PC-3 (cell line): Measurements from ENCODE around the gene MAB21L2. TPM values are rescaled to one million over a fixed set of nuclear protein-coding genes. Genes with fewer than 3 reads are reported as not detected.

Source experiments
- ATAC-seq: fragments of 200-7000 bp; cut with Tn5 transposase; 2 replicates; pipeline ENCODE4 v1.9.1; 2020; ENCODE audit warnings: mild to moderate bottlenecking, moderate library complexity
- BruUV-seq: library from RNA; stranded (reverse); fragments of 400-500 nt; replicated peaks from 2 replicates; lab custom pipeline; 2021; lab: Mats Ljungman, UMichigan
- CTCF ChIA-PET: fragments of 300-600 bp; sonication (Branson Sonifier 250); formaldehyde crosslinking; loops from one replicate; lab custom pipeline; 2022; ENCODE audit warnings: antibody characterized with exemption; lab: Charles Lee
- POLR2A ChIA-PET: fragments of 300-600 bp; sonication (Branson Sonifier 250); formaldehyde crosslinking; loops from one replicate; lab custom pipeline; 2022; ENCODE audit warnings: antibody characterized with exemption; ENCODE audit not compliant: unreplicated experiment; lab: Charles Lee
- DNase-seq: peaks from one replicate; pipeline ENCODE4 v3.0.0-alpha.2; 2015
- H2AFZ ChIP-seq: fragments of 300-600 bp; sonication (generic); 2 replicates; pipeline ENCODE4 v1.6.0; 2016; ENCODE audit warnings: antibody characterized with exemption, low read length
- H3F3A ChIP-seq: fragments of 300-600 bp; sonication (generic); one replicate; pipeline ENCODE4 v1.6.0; 2017; ENCODE audit warnings: antibody characterized with exemption, low read length, control low read depth, mild to moderate bottlenecking; ENCODE audit not compliant: unreplicated experiment
- H3K27ac ChIP-seq: fragments of 300-600 bp; sonication (generic); 2 replicates; pipeline ENCODE4 v1.5.1; 2016; ENCODE audit warnings: mild to moderate bottlenecking, low read length
- H3K27me3 ChIP-seq: fragments of 300-600 bp; sonication (generic); 2 replicates; pipeline ENCODE4 v1.6.1; 2016; ENCODE audit warnings: low read length, mixed read lengths
- H3K36me3 ChIP-seq: fragments of 300-600 bp; sonication (generic); 2 replicates; pipeline ENCODE4 v1.6.1; 2016; ENCODE audit warnings: low read depth, mixed run types, low read length, mixed read lengths
- H3K4me1 ChIP-seq: fragments of 300-600 bp; sonication (generic); 2 replicates; pipeline ENCODE4 v1.5.1; 2016; ENCODE audit warnings: low read length; ENCODE audit not compliant: insufficient read depth
- H3K4me2 ChIP-seq: fragments of 300-600 bp; sonication (generic); 2 replicates; pipeline ENCODE4 v1.6.0; 2016; ENCODE audit warnings: low read length
- H3K4me3 ChIP-seq: fragments of 300-600 bp; sonication (generic); 2 replicates; pipeline ENCODE4 v1.5.1; 2016; ENCODE audit warnings: mild to moderate bottlenecking, low read length, mixed read lengths
- H3K79me2 ChIP-seq: fragments of 300-600 bp; sonication (generic); 2 replicates; pipeline ENCODE4 v1.6.1; 2017; ENCODE audit warnings: low read length, mixed read lengths
- H3K9ac ChIP-seq: fragments of 300-600 bp; sonication (generic); 2 replicates; pipeline ENCODE4 v1.6.0; 2016; ENCODE audit warnings: mild to moderate bottlenecking, low read length
- H3K9me2 ChIP-seq: fragments of 300-600 bp; sonication (generic); replicated peaks from 2 replicates; pipeline ENCODE4 v1.6.1; 2016; ENCODE audit warnings: mixed run types, low read length, mixed read lengths
- H3K9me3 ChIP-seq: fragments of 300-600 bp; sonication (generic); 2 replicates; pipeline ENCODE4 v1.6.1; 2016; ENCODE audit warnings: low read length, mixed read lengths
- H4K20me1 ChIP-seq: fragments of 300-600 bp; sonication (generic); 2 replicates; pipeline ENCODE4 v1.6.1; 2016; ENCODE audit warnings: low read length, mixed read lengths
- CTCF ChIP-seq: fragments of 300-600 bp; sonication (generic); conservative IDR thresholded peaks from 2 replicates; pipeline ENCODE4 v1.5.1; 2017; ENCODE audit warnings: antibody characterized with exemption, low read depth, mild to moderate bottlenecking, low read length
- EZH2 ChIP-seq: fragments of 300-600 bp; sonication (generic); IDR thresholded peaks from one replicate; pipeline ENCODE4 v1.6.1; 2017; ENCODE audit warnings: antibody characterized with exemption, mild to moderate bottlenecking, low read length; ENCODE audit not compliant: unreplicated experiment
- EZH2phosphoT487 ChIP-seq: fragments of 300-600 bp; sonication (generic); IDR thresholded peaks from 2 replicates; pipeline ENCODE4 v1.6.1; 2018; ENCODE audit warnings: mild to moderate bottlenecking, antibody characterized with exemption, low read length, borderline replicate concordance
- intact Hi-C: fragments of 100-400 bp; cut with micrococcal nuclease; formaldehyde crosslinking; loops from 2 replicates; pipeline ENCODE4 v1.9.0; 2023
- total RNA-seq: library from RNA; depleted of rRNA; stranded (reverse); fragments of >200 nt; gene quantifications from 2 replicates; pipeline ENCODE4 v1.2.3, GENCODE V29; 2014

MAB21L2 gene
- total RNA-seq, 1 experiment from 2014 or later, result not detected

GRCh38 chr4:150574678-150575077 lies 7.3 kb upstream of the MAB21L2 start:
- Histone ChIP-seq H4K20me1 (no peaks in the 10 kb centered on the region), H3K36me3 (no peaks in the 10 kb centered on the region), H3K9ac (no peak overlapping the region), H3K27ac (no peak overlapping the region), H3K4me1 (peaks cover 13% of the 10 kb centered on the region; the same call in 1 of the 2 replicates), H3K27me3 (no peaks in the 10 kb centered on the region), H3K9me2 (no peaks in the 10 kb centered on the region), H3F3A (no peaks in the 10 kb centered on the region), H3K4me2 (no peak overlapping the region), H2AFZ (no peak overlapping the region), H3K79me2 (no peaks in the 10 kb centered on the region), H3K9me3 (no peaks in the 10 kb centered on the region), H3K4me3 (no peak overlapping the region)
- ChIA-PET POLR2A (no interaction called here), CTCF (no interaction called here)
- intact Hi-C loops, result no loop called here
- DNase-seq, result no peak
- no peak for ATAC-seq
- no TSS peak for BruUV-seq
- TF ChIP-seq CTCF (no peak), EZH2 (no peak), EZH2phosphoT487 (no peak)

GRCh38 chr4:150577796-150578195 lies 4.2 kb upstream of the MAB21L2 start:
- ATAC-seq (no peak), DNase-seq (no peak)
- no peaks in the 10 kb centered on the region for H3K27me3 ChIP-seq
- TF ChIP-seq CTCF, result no peak
- TF ChIP-seq EZH2, result no peak
- TF ChIP-seq EZH2phosphoT487, result no peak
- H3K36me3 ChIP-seq, result no peaks in the 10 kb centered on the region
- ChIA-PET POLR2A (no interaction called here), CTCF (no interaction called here)
- no TSS peak for BruUV-seq
- intact Hi-C loops, result no loop called here
- no peak overlapping the region for H2AFZ ChIP-seq
- no peaks in the 10 kb centered on the region for H3F3A ChIP-seq
- no peaks in the 10 kb centered on the region for H3K9me3 ChIP-seq
- H4K20me1 ChIP-seq, result no peaks in the 10 kb centered on the region
- H3K4me2 ChIP-seq, result no peak overlapping the region
- no peak overlapping the region for H3K4me3 ChIP-seq
- H3K79me2 ChIP-seq, result no peaks in the 10 kb centered on the region
- H3K27ac ChIP-seq, result no peak overlapping the region
- H3K4me1 ChIP-seq, result peaks cover 13% of the 10 kb centered on the region; the same call in 1 of the 2 replicates
- no peaks in the 10 kb centered on the region for H3K9me2 ChIP-seq
- no peak overlapping the region for H3K9ac ChIP-seq

- ATAC-seq, result no peak
Observed at GRCh38 chr4:150578745-150579501, 3.0 kb upstream of the MAB21L2 start.

More at GRCh38 chr4:150578745-150579501, 3.0 kb upstream of the MAB21L2 start:
- CTCF ChIA-PET, result no interaction called here
- Histone ChIP-seq H3K27me3 (no peaks in the 10 kb centered on the region), H3F3A (no peaks in the 10 kb centered on the region), H2AFZ (no peak overlapping the region), H3K9me2 (no peaks in the 10 kb centered on the region), H3K9ac (no peak overlapping the region), H3K4me1 (peaks cover 4% of the 10 kb centered on the region; the same call in 1 of the 2 replicates), H3K36me3 (no peaks in the 10 kb centered on the region), H3K4me3 (no peak overlapping the region), H3K9me3 (no peaks in the 10 kb centered on the region), H3K4me2 (no peak overlapping the region), H4K20me1 (no peaks in the 10 kb centered on the region), H3K79me2 (no peaks in the 10 kb centered on the region), H3K27ac (no peak overlapping the region)
- DNase-seq, result no peak
- intact Hi-C loops, result no loop called here
- no peak for TF ChIP-seq EZH2
- no peak for TF ChIP-seq EZH2phosphoT487
- TF ChIP-seq CTCF, result no peak
- POLR2A ChIA-PET, result interaction anchor here (0.6 kb wide), 1 partner anchor 264 kb away, joined by 3 read pairs; no protein-coding TSS in a partner anchor
- no TSS peak for BruUV-seq
